Skin epidermis (tissue), 12 donors: ENCODE data around the gene PCID2.
A peak's percentile ranks its signal among the peaks of the same experiment; 100 is the strongest.

Experiments
- H3K27ac ChIP-seq, 21 experiments: fragments of 200-600 bp; sonication (generic) in 11 of 21; one replicate each; pipeline ENCODE4 v1.5.0; 2020; ENCODE audit warnings: mild to moderate bottlenecking in 3 of 21, inconsistent platforms in 2 of 21, moderate library complexity in 2 of 21
- H3K4me3 ChIP-seq, 7 experiments: fragments of 200-600 bp; sonication (generic) in 2 of 7; one replicate each; pipeline ENCODE4 v1.5.0; 2020; ENCODE audit warnings: inconsistent platforms in 2 of 7, mild to moderate bottlenecking in 2 of 7, moderate library complexity in 1 of 7

PCID2 gene

GRCh38 chr13:113192902-113193301, 15.6 kb downstream of the PCID2 start:
- Histone ChIP-seq H3K27ac (no peak overlapping the region), H3K4me3 (no peak overlapping the region)

GRCh38 chr13:113192279-113192678, 16.2 kb downstream of the PCID2 start:
- Histone ChIP-seq H3K4me3 (no peak overlapping the region), H3K27ac (no peak overlapping the region)

GRCh38 chr13:113190181-113190580, 18.3 kb downstream of the PCID2 start:
- no peak overlapping the region for H3K27ac ChIP-seq
- H3K4me3 ChIP-seq: no peak overlapping the region

- no peak overlapping the region for H3K4me3 ChIP-seq
- peak overlapping the region in 8 of 21 experiments; percentile 2 to 78 (median 48) for H3K27ac ChIP-seq
Observed at GRCh38 chr13:113187883-113188665, 20.4 kb downstream of the PCID2 start.

- no peak overlapping the region for H3K4me3 ChIP-seq
- H3K27ac ChIP-seq: peak overlapping the region in 15 of 21 experiments; percentile 27 to 85 (median 60)
Observed at GRCh38 chr13:113187263-113187669, 21.2 kb downstream of the PCID2 start.

- no peak overlapping the region for H3K4me3 ChIP-seq
- H3K27ac ChIP-seq: peak overlapping the region in 14 of 21 experiments; percentile 13 to 85 (median 60)
Observed at GRCh38 chr13:113186061-113186900, 22.2 kb downstream of the PCID2 start.

GRCh38 chr13:113184568-113185440, 23.7 kb downstream of the PCID2 start:
- Histone ChIP-seq H3K4me3 (no peak overlapping the region), H3K27ac (peak overlapping the region in 7 of 21 experiments; percentile 10 to 83 (median 52))

- Histone ChIP-seq H3K4me3 (no peak overlapping the region), H3K27ac (no peak overlapping the region)
Observed at GRCh38 chr13:113183450-113184129, 24.9 kb downstream of the PCID2 start.

- H3K4me3 ChIP-seq: no peak overlapping the region
- no peak overlapping the region for H3K27ac ChIP-seq
Observed at GRCh38 chr13:113182046-113182445, 26.4 kb downstream of the PCID2 start.

- no peak overlapping the region for H3K4me3 ChIP-seq
- H3K27ac ChIP-seq: peak overlapping the region in 1 of 21 experiments; percentile 12
Observed at GRCh38 chr13:113179374-113180230, 28.9 kb downstream of the PCID2 start.

- no peak overlapping the region for H3K4me3 ChIP-seq
- H3K27ac ChIP-seq: no peak overlapping the region
Observed at GRCh38 chr13:113178896-113179167, 29.6 kb downstream of the PCID2 start.

GRCh38 chr13:113178070-113178895, 30.2 kb downstream of the PCID2 start:
- H3K27ac ChIP-seq: no peak overlapping the region
- no peak overlapping the region for H3K4me3 ChIP-seq

GRCh38 chr13:113176822-113177221, 31.6 kb downstream of the PCID2 start:
- H3K4me3 ChIP-seq: no peak overlapping the region
- H3K27ac ChIP-seq: peak overlapping the region in 4 of 21 experiments; percentile 10 to 29 (median 18)

GRCh38 chr13:113176280-113176679, 32.2 kb downstream of the PCID2 start:
- H3K27ac ChIP-seq: peak overlapping the region in 4 of 21 experiments; percentile 10 to 26 (median 18)

GRCh38 chr13:113172419-113172926, 36.0 kb downstream of the PCID2 start:
- Histone ChIP-seq H3K27ac (no peak overlapping the region), H3K4me3 (no peak overlapping the region)

More at GRCh38 chr13:113176280-113176679, 32.2 kb downstream of the PCID2 start:
- H3K4me3 ChIP-seq: no peak overlapping the region

- H3K4me3 ChIP-seq: no peak overlapping the region
- no peak overlapping the region for H3K27ac ChIP-seq
Observed at GRCh38 chr13:113171250-113172125, 37.0 kb downstream of the PCID2 start.
